Measurements from ENCODE around the gene CD101.

GRCh38 chr1:116958110-116958509, 43.5 kb upstream of the CD101 start:
- TF ChIP-seq CTCF (IDR thresholded peaks at IDR 0.05) (no peak), POLR2A (IDR thresholded peaks at IDR 0.05) (no peak)

All from esophagus squamous epithelium (tissue), 4 donors.